ENCODE measurements around the gene BIN1. TPM values are rescaled to one million over a fixed set of nuclear protein-coding genes. Genes with fewer than 3 reads are reported as not detected.

Gene BIN1
- total and polyA plus RNA-seq, 12 donors = 62.1 to 207 (median 125) TPM

GRCh38 chr2:127056631-127057370 is 50.2 kb downstream of the BIN1 start:
- H3K36me3 ChIP-seq (replicated peaks in 1 of 2) = peaks cover 0 to 51% of the 10 kb centered on the region in 2 donors
- no peak for DNase-seq
- intact Hi-C loops (cut with DNase I) = no loop called here
- no peaks in the 10 kb centered on the region for H3K27me3 ChIP-seq
- no peak overlapping the region for H3K4me3 ChIP-seq
- H3K9me3 ChIP-seq (replicated peaks in 1 of 3) = no peaks in the 10 kb centered on the region
- H3K27ac ChIP-seq = no peak overlapping the region
- 87 to 93% (median 91%) methylated on average over 9 to 25 of the region's 25 CpGs for WGBS, 4 donors
- TF ChIP-seq CTCF (IDR thresholded peaks at IDR 0.05) (no peak), POLR2A (IDR thresholded peaks at IDR 0.05) (no peak)
- H3K4me1 ChIP-seq (replicated peaks in 1 of 2) = no peaks in the 10 kb centered on the region

GRCh38 chr2:127056086-127056485 is 50.9 kb downstream of the BIN1 start:
- intact Hi-C loops (cut with DNase I) = no loop called here
- TF ChIP-seq CTCF (IDR thresholded peaks at IDR 0.05) (no peak), POLR2A (IDR thresholded peaks at IDR 0.05) (no peak)
- H3K4me1 ChIP-seq (replicated peaks in 1 of 2) = no peaks in the 10 kb centered on the region

GRCh38 chr2:127055786-127056076 is 51.2 kb downstream of the BIN1 start:
- Histone ChIP-seq H3K4me3 (no peak overlapping the region), H3K4me1 (replicated peaks in 1 of 2) (no peaks in the 10 kb centered on the region), H3K27ac (no peak overlapping the region), H3K9me3 (replicated peaks in 1 of 3) (no peaks in the 10 kb centered on the region), H3K27me3 (no peaks in the 10 kb centered on the region), H3K36me3 (replicated peaks in 1 of 2) (peaks cover 0 to 43% of the 10 kb centered on the region in 2 donors)
- WGBS, 4 donors = 92 to 100% (median 94%) methylated on average over 2 to 13 of the region's 13 CpGs; no CpG with 5 or more reads in 1 of the 4 donors
- no peak for DNase-seq
- TF ChIP-seq CTCF (IDR thresholded peaks at IDR 0.05) (no peak), POLR2A (IDR thresholded peaks at IDR 0.05) (no peak)
- intact Hi-C loops (cut with DNase I) = no loop called here

More at GRCh38 chr2:127056086-127056485, 50.9 kb downstream of the BIN1 start:
- WGBS, 4 donors = 94 to 97% (median 96%) methylated on average over 6 to 11 of the region's 11 CpGs
- Histone ChIP-seq H3K36me3 (replicated peaks in 1 of 2) (peaks cover 0 to 45% of the 10 kb centered on the region in 2 donors), H3K27ac (no peak overlapping the region), H3K9me3 (replicated peaks in 1 of 3) (no peaks in the 10 kb centered on the region), H3K27me3 (no peaks in the 10 kb centered on the region), H3K4me3 (no peak overlapping the region)
- DNase-seq = no peak

- Histone ChIP-seq H3K27me3 (no peaks in the 10 kb centered on the region), H3K27ac (no peak overlapping the region), H3K36me3 (replicated peaks in 1 of 2) (peaks cover 0 to 38% of the 10 kb centered on the region in 2 donors), H3K4me1 (replicated peaks in 1 of 2) (no peaks in the 10 kb centered on the region), H3K9me3 (replicated peaks in 1 of 3) (no peaks in the 10 kb centered on the region), H3K4me3 (no peak overlapping the region)
- intact Hi-C loops (cut with DNase I) = no loop called here
- peak in 2 of 7 donors; percentile 14 for DNase-seq
- WGBS, 4 donors = 91 to 97% (median 94%) methylated on average over 5 to 25 of the region's 25 CpGs
- no peak for TF ChIP-seq POLR2A (IDR thresholded peaks at IDR 0.05)
- no peak for TF ChIP-seq CTCF (IDR thresholded peaks at IDR 0.05)
These were observed 51.8 kb downstream of the BIN1 start for GRCh38 chr2:127054996-127055785.
